GM12872 (cell line): Measurements from ENCODE around the gene COL12A1.

Experiments
- TF ChIP-seq, protein P1 (sequence below): IDR thresholded peaks from 3 replicates; pipeline ENCODE4 v1.5.1; 2011; ENCODE audit warnings: low read depth, mild to moderate bottlenecking, low read length, moderate library complexity; ENCODE audit not compliant: insufficient read depth

Gene COL12A1

DNA sequence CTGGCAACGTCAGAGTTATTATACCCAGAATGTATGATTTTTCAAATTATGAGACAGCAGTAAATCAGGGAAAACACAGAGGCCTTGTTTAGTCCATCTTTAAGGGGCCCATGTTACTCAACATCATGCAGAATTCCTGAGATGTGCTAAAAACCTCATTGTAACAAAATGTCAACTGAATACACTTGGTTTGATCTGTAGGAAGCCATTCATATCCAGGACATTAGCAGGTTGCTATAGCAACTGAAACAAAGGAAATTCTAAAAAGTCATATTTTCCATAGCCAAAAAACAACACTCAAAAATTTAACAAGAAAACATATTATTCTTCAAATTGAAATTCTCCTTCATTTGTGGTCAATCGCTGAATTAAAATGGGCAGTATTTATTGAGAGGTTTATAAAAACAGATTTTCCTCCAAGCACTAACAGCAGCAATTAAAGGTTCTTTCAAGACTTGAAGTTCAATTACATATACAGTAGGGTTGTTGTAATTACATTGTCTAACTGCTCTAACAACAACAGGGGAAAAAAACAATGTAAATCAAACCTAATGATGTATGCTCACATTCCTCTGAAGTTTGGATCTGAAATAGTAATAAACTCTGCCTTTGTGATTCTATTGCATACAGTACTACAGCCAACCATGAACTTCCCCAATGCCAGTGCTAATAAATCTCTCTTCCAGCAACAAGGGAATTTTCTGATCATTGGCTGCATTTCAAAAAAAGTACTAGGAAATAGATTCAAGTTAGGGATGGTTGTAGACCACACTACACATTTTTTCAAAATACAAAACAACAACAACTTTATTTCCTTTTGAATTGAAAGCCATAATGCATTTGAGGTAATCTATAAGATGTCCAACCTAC is 34.9 kb downstream of the COL12A1 start:
- TF ChIP-seq, protein P1, sequence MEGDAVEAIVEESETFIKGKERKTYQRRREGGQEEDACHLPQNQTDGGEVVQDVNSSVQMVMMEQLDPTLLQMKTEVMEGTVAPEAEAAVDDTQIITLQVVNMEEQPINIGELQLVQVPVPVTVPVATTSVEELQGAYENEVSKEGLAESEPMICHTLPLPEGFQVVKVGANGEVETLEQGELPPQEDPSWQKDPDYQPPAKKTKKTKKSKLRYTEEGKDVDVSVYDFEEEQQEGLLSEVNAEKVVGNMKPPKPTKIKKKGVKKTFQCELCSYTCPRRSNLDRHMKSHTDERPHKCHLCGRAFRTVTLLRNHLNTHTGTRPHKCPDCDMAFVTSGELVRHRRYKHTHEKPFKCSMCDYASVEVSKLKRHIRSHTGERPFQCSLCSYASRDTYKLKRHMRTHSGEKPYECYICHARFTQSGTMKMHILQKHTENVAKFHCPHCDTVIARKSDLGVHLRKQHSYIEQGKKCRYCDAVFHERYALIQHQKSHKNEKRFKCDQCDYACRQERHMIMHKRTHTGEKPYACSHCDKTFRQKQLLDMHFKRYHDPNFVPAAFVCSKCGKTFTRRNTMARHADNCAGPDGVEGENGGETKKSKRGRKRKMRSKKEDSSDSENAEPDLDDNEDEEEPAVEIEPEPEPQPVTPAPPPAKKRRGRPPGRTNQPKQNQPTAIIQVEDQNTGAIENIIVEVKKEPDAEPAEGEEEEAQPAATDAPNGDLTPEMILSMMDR, result no peak

DNA sequence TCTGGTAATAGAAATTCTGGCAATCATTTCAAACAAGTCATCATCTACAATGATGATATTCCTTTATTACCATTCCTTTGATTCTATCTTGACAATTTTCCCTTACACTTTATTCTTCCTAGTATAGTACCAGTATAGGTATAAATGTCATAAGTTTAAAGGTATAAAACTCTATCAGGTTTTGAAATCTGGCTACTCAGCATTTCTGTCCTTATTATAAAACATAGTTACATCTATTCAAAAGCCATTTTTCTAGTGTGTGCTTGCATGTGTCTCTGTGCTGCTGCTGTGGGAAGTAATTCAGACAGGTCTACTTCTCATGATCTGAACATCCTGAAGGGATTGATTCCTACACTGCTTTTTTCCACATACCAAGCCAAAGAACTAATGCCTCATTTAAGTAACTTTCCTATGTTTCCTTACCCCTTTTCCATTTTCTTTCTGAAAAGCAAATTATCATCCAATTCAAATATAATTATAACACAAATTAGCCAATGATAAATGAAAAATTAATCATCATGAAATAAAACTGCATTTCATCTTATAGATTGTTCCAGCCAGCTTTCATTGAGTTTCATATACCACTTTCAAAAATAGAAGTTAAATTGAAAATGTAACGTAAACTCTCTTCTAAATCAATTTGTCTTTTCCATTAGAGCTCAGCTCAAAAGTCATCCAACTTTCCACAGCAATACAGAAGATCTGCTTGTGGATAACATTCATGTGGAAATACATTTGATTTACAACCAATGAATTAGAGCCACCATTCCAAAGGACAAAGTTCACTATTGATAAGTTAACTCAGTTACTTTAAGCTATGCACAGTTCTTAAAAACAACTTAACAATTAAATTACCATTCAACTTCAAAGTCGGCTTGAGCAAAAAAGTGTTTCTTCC is 35.9 kb downstream of the COL12A1 start:
- TF ChIP-seq, protein P1, result no peak

DNA sequence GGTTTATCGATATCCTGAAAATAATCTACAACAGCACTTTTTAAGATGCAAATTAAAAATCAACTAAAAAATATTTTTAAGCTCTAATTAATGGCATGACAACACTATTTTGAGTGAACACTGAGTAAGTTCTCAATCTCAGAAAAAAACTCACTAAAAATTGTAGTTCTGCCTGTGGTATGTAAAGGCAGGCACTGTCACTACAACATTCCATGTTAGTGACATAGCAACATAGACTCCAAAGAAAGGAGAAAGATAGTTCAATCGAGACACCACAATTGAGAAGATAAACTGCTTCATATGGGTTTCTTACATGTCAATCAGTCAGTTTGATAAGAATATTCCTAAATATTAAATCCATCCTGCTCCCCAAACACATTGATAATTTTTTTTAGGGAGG is 38.0 kb downstream of the COL12A1 start:
- TF ChIP-seq, protein P1, result no peak

DNA sequence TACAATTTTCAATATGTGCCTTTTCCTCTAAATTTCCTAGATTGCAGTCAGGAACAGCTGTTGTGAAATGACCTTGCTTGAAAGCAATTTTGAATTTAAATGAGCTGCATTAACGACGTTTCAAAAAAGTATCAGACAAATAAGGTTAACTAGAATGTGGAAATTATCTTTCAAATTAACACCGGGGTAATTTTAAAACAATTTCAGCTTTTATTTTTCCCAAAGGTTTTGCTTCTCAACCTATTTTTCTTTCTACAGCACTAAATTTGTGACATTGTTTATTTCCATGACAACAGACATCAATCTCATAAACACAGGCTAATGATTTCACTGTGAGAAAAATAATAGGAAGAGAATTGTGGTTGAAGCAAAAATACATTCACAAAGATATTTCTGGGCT is 38.5 kb downstream of the COL12A1 start:
- TF ChIP-seq, protein P1, result no peak

DNA sequence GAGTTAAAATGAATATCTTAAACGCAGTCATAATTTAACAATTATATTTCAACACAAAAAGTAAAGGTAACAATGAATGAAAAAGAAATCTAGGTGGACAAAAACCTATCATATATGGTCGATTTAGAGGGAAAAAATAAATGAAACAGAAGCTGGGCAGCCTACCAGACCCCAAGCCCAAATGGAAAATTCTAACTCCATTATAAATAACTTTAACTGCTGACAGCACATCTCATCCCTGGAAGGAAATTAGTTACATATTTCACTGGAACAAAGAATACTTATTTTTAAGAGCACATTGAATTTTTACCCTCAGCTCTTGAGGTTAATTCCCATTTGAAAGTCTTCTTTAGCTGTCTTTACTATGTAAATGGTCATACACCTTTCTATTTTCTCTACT is 39.1 kb downstream of the COL12A1 start:
- TF ChIP-seq, protein P1, result no peak

DNA sequence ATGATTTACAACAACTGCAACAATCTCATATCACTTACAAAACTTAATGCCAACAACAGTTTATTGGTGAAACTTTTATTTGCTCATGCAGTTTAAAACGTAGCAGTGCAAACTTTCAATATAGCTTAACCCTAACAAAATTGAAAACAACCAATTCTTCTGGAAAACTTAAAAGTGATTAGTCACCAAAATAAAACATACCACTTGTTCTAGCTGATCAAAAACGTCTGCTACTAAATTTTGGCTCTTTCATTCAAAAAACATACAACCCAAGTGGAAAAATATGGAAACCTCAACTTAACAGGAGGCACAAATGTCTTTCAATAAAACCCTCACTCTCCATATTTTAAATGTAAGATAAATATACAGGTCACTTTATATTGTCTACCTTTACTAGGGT is 39.6 kb downstream of the COL12A1 start:
- TF ChIP-seq, protein P1, result no peak

DNA sequence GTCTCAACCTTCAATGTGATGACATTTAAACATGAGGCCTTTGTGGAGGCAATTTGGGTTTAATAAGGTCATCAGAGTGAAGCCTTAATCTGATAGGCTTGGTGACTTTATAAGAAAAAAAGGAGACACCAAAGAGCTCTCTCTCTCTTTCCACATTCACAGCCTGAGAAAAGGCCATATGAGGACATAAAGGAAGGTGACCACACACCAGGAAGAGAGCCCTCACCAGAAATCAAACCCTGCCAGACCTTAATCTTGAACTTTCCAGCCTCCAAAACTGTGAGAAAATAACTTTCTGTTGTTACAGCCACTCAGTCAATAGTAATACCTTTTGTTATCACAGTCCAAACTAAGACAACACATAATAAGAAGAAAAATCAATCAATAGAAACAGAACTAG is 47.7 kb downstream of the COL12A1 start:
- TF ChIP-seq, protein P1, result no peak
